NCI-H69 (cell line): ENCODE results near the gene EFNA2.

Experiments
- DNase-seq: peaks from one replicate; lab custom pipeline; 2025; lab: John Stamatoyannopoulos, UW

EFNA2 gene

GRCh38 chr19:1260749-1261537, 24.7 kb upstream of the EFNA2 start:
- peak; percentile 99 for DNase-seq

GRCh38 chr19:1261538-1261797, 24.2 kb upstream of the EFNA2 start:
- no peak for DNase-seq

- peak; percentile 62 for DNase-seq
These were observed 23.7 kb upstream of the EFNA2 start for GRCh38 chr19:1261798-1262622.

GRCh38 chr19:1262623-1263123, 23.0 kb upstream of the EFNA2 start:
- no peak for DNase-seq

- no peak for DNase-seq
These were observed 22.5 kb upstream of the EFNA2 start for GRCh38 chr19:1263188-1263587.

- DNase-seq: peak; percentile 48
These were observed 20.7 kb upstream of the EFNA2 start for GRCh38 chr19:1264801-1265614.

GRCh38 chr19:1265615-1266128, 20.0 kb upstream of the EFNA2 start:
- peak; percentile 61 for DNase-seq

GRCh38 chr19:1266129-1266915, 19.4 kb upstream of the EFNA2 start:
- DNase-seq: peak; percentile 99

GRCh38 chr19:1266916-1267476, 18.7 kb upstream of the EFNA2 start:
- DNase-seq: peak; percentile 85

- DNase-seq: peak; percentile 85
These were observed 18.0 kb upstream of the EFNA2 start for GRCh38 chr19:1267477-1268225.

- DNase-seq: peak; percentile 47
These were observed 17.2 kb upstream of the EFNA2 start for GRCh38 chr19:1268226-1269064.

GRCh38 chr19:1269065-1269477, 16.6 kb upstream of the EFNA2 start, which contains the start of gene CIRBP:
Gene CIRBP, plus strand, starts transcription at chr19:1269332. Its CDS starts 1,602 bp downstream, at chr19:1270934.
- DNase-seq: peak; percentile 99

- peak; percentile 94 for DNase-seq
These were observed 16.0 kb upstream of the EFNA2 start for GRCh38 chr19:1269478-1270212.

- DNase-seq: peak; percentile 58
These were observed 15.3 kb upstream of the EFNA2 start for GRCh38 chr19:1270213-1270853.

- no peak for DNase-seq
These were observed 14.7 kb upstream of the EFNA2 start for GRCh38 chr19:1270854-1271527.

GRCh38 chr19:1271528-1272422, 13.9 kb upstream of the EFNA2 start:
- no peak for DNase-seq
